H1 (cell line): ENCODE measurements around the gene EIF2S3B. TPM values are rescaled to one million over a fixed set of nuclear protein-coding genes. Genes with fewer than 3 reads are reported as not detected.

ENCODE experiments used
- CTCF ChIA-PET: fragments of 300-600 bp; sonication (Branson Sonifier 250); formaldehyde crosslinking; loops from one replicate; lab custom pipeline; 2021; ENCODE audit not compliant: partially characterized antibody; lab: Charles Lee
- POLR2A ChIA-PET: fragments of 300-600 bp; sonication (Branson Sonifier 250); formaldehyde crosslinking; loops from one replicate; lab custom pipeline; 2021; ENCODE audit warnings: inconsistent platforms; ENCODE audit not compliant: partially characterized antibody; lab: Charles Lee
- DNase-seq, 2 experiments: peaks; one replicate each; pipeline versions ENCODE4 v3.0.0 to v3.0.0-alpha.2; 2010 to 2022; ENCODE audit warnings: low spot score in 2 of 2, low read depth in 1 of 2, mixed read lengths in 1 of 2
- FAIRE-seq: peaks from 2 replicates; lab custom pipeline; 2011; peaks lifted over from hg19 to GRCh38; lab: Jason Lieb, UNC
- H2AFZ ChIP-seq: 2 replicates; pipeline ENCODE4 v1.8.1; 2012; ENCODE audit warnings: low read length, inconsistent platforms
- H2AK5ac ChIP-seq: 2 replicates; pipeline ENCODE4 v1.6.1; 2013; ENCODE audit warnings: low read depth, low read length
- H2BK120ac ChIP-seq: replicated peaks from 2 replicates; pipeline ENCODE3; 2013; ENCODE audit warnings: low read depth, low read length, inconsistent platforms
- H2BK12ac ChIP-seq: 2 replicates; pipeline ENCODE4 v1.6.1; 2013; ENCODE audit warnings: low read depth, low read length
- H2BK15ac ChIP-seq: 2 replicates; pipeline ENCODE4 v1.6.1; 2013; ENCODE audit warnings: low read length
- H2BK20ac ChIP-seq: 2 replicates; pipeline ENCODE4 v1.6.1; 2013; ENCODE audit warnings: low read length
- H2BK5ac ChIP-seq: 2 replicates; pipeline ENCODE4 v1.6.1; 2013; ENCODE audit warnings: low read depth, low read length
- H3K14ac ChIP-seq: 2 replicates; pipeline ENCODE4 v1.6.1; 2013; ENCODE audit warnings: inconsistent platforms; ENCODE audit not compliant: insufficient read length
- H3K18ac ChIP-seq: 2 replicates; pipeline ENCODE4 v1.6.1; 2013; ENCODE audit warnings: low read length; ENCODE audit errors: extremely low read depth
- H3K23ac ChIP-seq: 2 replicates; pipeline ENCODE4 v1.6.1; 2013; ENCODE audit warnings: inconsistent platforms; ENCODE audit not compliant: insufficient read length
- H3K23me2 ChIP-seq: 2 replicates; pipeline ENCODE4 v1.6.1; 2013; ENCODE audit warnings: low read depth, low read length
- H3K27ac ChIP-seq: 2 replicates; pipeline ENCODE4 v1.6.1; 2011; ENCODE audit warnings: low read depth, low read length, inconsistent platforms
- H3K27me3 ChIP-seq, 4 experiments: replicated peaks in 1 of 4; 1 replicate in 1 of 4; 2 replicates in 3 of 4; pipeline versions ENCODE4 v1.6.1 to v1.8.1; 2011 to 2013; ENCODE audit warnings: low read length in 3 of 4, mild to moderate bottlenecking in 3 of 4, inconsistent platforms in 2 of 4, mixed read lengths in 2 of 4, moderate library complexity in 1 of 4; ENCODE audit not compliant: control insufficient read depth in 3 of 4, insufficient read depth in 3 of 4; ENCODE audit errors: extremely low read depth in 1 of 4
- H3K36me3 ChIP-seq, 4 experiments: 2 replicates each; pipeline versions ENCODE4 v1.6.1 to v1.8.1; 2011 to 2013; ENCODE audit warnings: mild to moderate bottlenecking in 4 of 4, low read length in 3 of 4, moderate library complexity in 2 of 4, control low read depth in 1 of 4, inconsistent platforms in 1 of 4; ENCODE audit not compliant: insufficient read depth in 4 of 4, control insufficient read depth in 2 of 4
- H3K4ac ChIP-seq: replicated peaks from 2 replicates; pipeline ENCODE3; 2013; ENCODE audit warnings: low read length, low read depth, mixed read lengths, inconsistent platforms; ENCODE audit not compliant: insufficient read length
- H3K4me1 ChIP-seq, 4 experiments: replicated peaks in 1 of 4; 1 replicate in 1 of 4; 2 replicates in 3 of 4; pipeline versions ENCODE4 v1.6.1 to v1.8.1; 2011 to 2013; ENCODE audit warnings: low read length in 3 of 4, inconsistent platforms in 2 of 4, mixed read lengths in 1 of 4; ENCODE audit not compliant: insufficient read depth in 4 of 4, control insufficient read depth in 3 of 4
- H3K4me2 ChIP-seq, 2 experiments: 2 replicates each; pipeline versions ENCODE4 v1.6.1 to v1.8.1; 2011 to 2013; ENCODE audit warnings: low read depth in 2 of 2, low read length in 2 of 2, control low read depth in 1 of 2, inconsistent platforms in 1 of 2, mild to moderate bottlenecking in 1 of 2; ENCODE audit not compliant: insufficient read depth in 1 of 2
- H3K4me3 ChIP-seq, 4 experiments: fragments of 200-600, 300-600 bp in 1 of 4; sonication (generic), shearing (Covaris generic), sonication (Bioruptor Twin) in 1 of 4; 2 replicates each; pipeline versions ENCODE4 v1.5.1 to v1.8.1; 2011 to 2016; ENCODE audit warnings: low read length in 4 of 4, low read depth in 3 of 4, control low read depth in 2 of 4, inconsistent platforms in 2 of 4, mild to moderate bottlenecking in 2 of 4, mixed read lengths in 1 of 4, moderate library complexity in 1 of 4; ENCODE audit not compliant: insufficient read depth in 2 of 4; ENCODE audit errors: extremely low read depth in 1 of 4
- H3K56ac ChIP-seq: replicated peaks from 2 replicates; pipeline ENCODE3; 2013; ENCODE audit warnings: low read depth, mild to moderate bottlenecking, mixed read lengths, low read length, inconsistent platforms; ENCODE audit not compliant: insufficient read length
- H3K79me1 ChIP-seq: 2 replicates; pipeline ENCODE4 v1.6.1; 2013; ENCODE audit warnings: low read depth, low read length, control low read depth
- H3K79me2 ChIP-seq, 2 experiments: 2 replicates each; pipeline versions ENCODE4 v1.6.1 to v1.8.1; 2012 to 2013; ENCODE audit warnings: low read length in 2 of 2, mild to moderate bottlenecking in 2 of 2, inconsistent platforms in 1 of 2; ENCODE audit not compliant: insufficient read depth in 2 of 2, control insufficient read depth in 1 of 2
- H3K9ac ChIP-seq, 4 experiments: replicated peaks in 1 of 4; 1 replicate in 1 of 4; 2 replicates in 3 of 4; pipeline versions ENCODE4 v1.6.1 to v1.8.1; 2011 to 2013; ENCODE audit warnings: low read depth in 3 of 4, low read length in 3 of 4, control low read depth in 2 of 4, mild to moderate bottlenecking in 2 of 4, moderate library complexity in 2 of 4, inconsistent platforms in 1 of 4; ENCODE audit errors: extremely low read depth in 1 of 4
- H3K9me3 ChIP-seq, 2 experiments: 2 replicates each; pipeline versions ENCODE4 v1.6.1 to v1.8.1; 2012 to 2013; ENCODE audit warnings: mild to moderate bottlenecking in 2 of 2, moderate library complexity in 2 of 2, control low read depth in 1 of 2, inconsistent platforms in 1 of 2, low read depth in 1 of 2, low read length in 1 of 2, mixed read lengths in 1 of 2; ENCODE audit not compliant: insufficient read depth in 2 of 2
- H4K20me1 ChIP-seq, 2 experiments: replicated peaks in 1 of 2; 2 replicates each; pipeline versions ENCODE3 to v1.8.1; 2011 to 2013; ENCODE audit warnings: inconsistent platforms in 2 of 2, low read length in 2 of 2, mild to moderate bottlenecking in 1 of 2; ENCODE audit not compliant: insufficient read depth in 2 of 2, control insufficient read depth in 1 of 2
- H4K5ac ChIP-seq: 2 replicates; pipeline ENCODE4 v1.6.1; 2013; ENCODE audit warnings: low read length, low read depth, mixed read lengths, inconsistent platforms; ENCODE audit not compliant: insufficient read length
- H4K8ac ChIP-seq: 2 replicates; pipeline ENCODE4 v1.8.0; 2013; ENCODE audit warnings: mild to moderate bottlenecking, moderate library complexity, low read length, inconsistent platforms; ENCODE audit not compliant: insufficient read depth; ENCODE audit errors: extremely low read depth
- H4K91ac ChIP-seq: replicated peaks from 2 replicates; pipeline ENCODE3; 2013; ENCODE audit warnings: low read length, mixed read lengths, inconsistent platforms; ENCODE audit not compliant: insufficient read length
- BRCA1 ChIP-seq: IDR thresholded peaks from 2 replicates; pipeline ENCODE4 v1.6.1; 2012; ENCODE audit warnings: low read depth, low read length, improper control_type of control experiment
- CBX5 ChIP-seq: fragments of 300-800, 300-1000 bp; sonication (generic); IDR thresholded peaks from 2 replicates; pipeline ENCODE4 v1.7.1; 2016; ENCODE audit warnings: antibody characterized with exemption, low read length, low read depth
- FOSL1 ChIP-seq: IDR thresholded peaks from 2 replicates; pipeline ENCODE4 v1.6.1; 2011; ENCODE audit warnings: mild to moderate bottlenecking, low read depth, low read length, moderate library complexity; ENCODE audit not compliant: insufficient read depth
- KDM5A ChIP-seq: fragments of 200-600 bp; IDR thresholded peaks from 2 replicates; pipeline ENCODE4 v1.7.1; 2012; ENCODE audit warnings: mild to moderate bottlenecking, low read length, inconsistent platforms, mixed read lengths
- POU5F1 ChIP-seq: IDR thresholded peaks from 2 replicates; pipeline ENCODE4 v1.6.1; 2011; ENCODE audit warnings: low read depth, mild to moderate bottlenecking, low read length, moderate library complexity
- TCF12 ChIP-seq: IDR thresholded peaks from 2 replicates; pipeline ENCODE4 v1.6.1; 2011; ENCODE audit warnings: low read depth, mild to moderate bottlenecking, low read length
- WGBS, 2 experiments: shearing (Covaris generic) in 1 of 2; methylation state at CpG; one replicate each; pipeline versions ENCODE4 v1.1.6 to v1.1.7; 2013 to 2015; ENCODE audit warnings: low lambda C conversion rate in 2 of 2, mixed read lengths in 2 of 2, inconsistent platforms in 1 of 2, low coverage in 1 of 2, missing lambda C conversion rate in 1 of 2; ENCODE audit not compliant: insufficient replicate concordance in 2 of 2, insufficient coverage in 1 of 2, insufficient read length in 1 of 2; ENCODE audit errors: extremely low coverage in 1 of 2, missing lambda C conversion rate in 1 of 2; 5-methylcytosine and 5-hydroxymethylcytosine counted together
- long read RNA-seq, 2 experiments: library from RNA in 1 of 2; library from capped mRNA in 1 of 2; stranded (forward); transcript quantifications; one replicate each; pipeline ENCODE4 v2.0.0, GENCODE V29; 2021; ENCODE audit warnings: inconsistent platforms in 1 of 2
- polyA minus RNA-seq, 3 experiments: library from RNA; depleted of rRNA, polyadenylated mRNA; stranded (reverse); fragments of >200 nt; gene quantifications; 1 replicate in 2 of 3; 2 replicates in 1 of 3; pipeline ENCODE4 v1.2.3, GENCODE V29; 2011
- polyA plus RNA-seq, 7 experiments: library from polyadenylated mRNA; depleted of rRNA in 3 of 7; stranded (reverse) in 5 of 7; unstranded in 2 of 7; fragments of >200 nt in 5 of 7; fragments of 200-250 nt in 2 of 7; gene quantifications; 1 replicate in 5 of 7; 2 replicates in 1 of 7; 4 replicates in 1 of 7; pipeline versions ENCODE4 v1.2.1 to v1.2.3, GENCODE V29; 2011 to 2013; ENCODE audit warnings: missing spikeins in 2 of 7, mixed read lengths in 2 of 7
- total RNA-seq: library from RNA; stranded (reverse); fragmentation: NEBNext Ultra II Directional; extraction: Animal tissue kit (Norgen Biotek cat#: 25700); gene quantifications from 2 replicates; pipeline ENCODE4 v1.2.1, GENCODE V29; 2021
- TF ChIP-seq, protein P1 (sequence below): IDR thresholded peaks from 2 replicates; pipeline ENCODE4 v1.6.1; 2012; ENCODE audit warnings: low read length, inconsistent platforms
- TF ChIP-seq, protein P2 (sequence below), 3 experiments: IDR thresholded peaks; 1 replicate in 2 of 3; 2 replicates in 1 of 3; pipeline versions ENCODE4 v1.5.1 to v1.6.1; 2011; ENCODE audit warnings: low read length in 3 of 3, mild to moderate bottlenecking in 3 of 3, inconsistent platforms in 2 of 3, low read depth in 1 of 3, moderate library complexity in 1 of 3; ENCODE audit not compliant: insufficient read depth in 1 of 3; ENCODE audit errors: control extremely low read depth in 1 of 3

EIF2S3B gene
- total RNA-seq (5.3 and 6.7 TPM in 2 replicates), polyA plus RNA-seq (2011; rRNA removed) (2.8 and 3.1 TPM in 2 replicates), polyA minus RNA-seq (2011; rRNA and poly(A)+ RNA removed) (15.9 and 22.2 TPM in 2 replicates)
- polyA plus RNA-seq (2011; cell fraction: cytosol; rRNA removed) = 4.4 TPM
- polyA plus RNA-seq (2011; cell fraction: nucleus; rRNA removed) = 4.3 TPM
- 10.5 to 13.4 TPM (median 11.4 TPM) in 4 replicates for polyA plus RNA-seq (2012, experiment 1 of 2)
- polyA plus RNA-seq (2012, experiment 2 of 2) = 4.7 TPM
- polyA plus RNA-seq (2013, experiment 1 of 2) = 4.2 TPM
- 3.9 TPM for polyA plus RNA-seq (2013, experiment 2 of 2)
- polyA minus RNA-seq (2011; cell fraction: cytosol; rRNA and poly(A)+ RNA removed) = 9.2 TPM
- 16.7 TPM for polyA minus RNA-seq (2011; cell fraction: nucleus; rRNA and poly(A)+ RNA removed)
- long read RNA-seq, experiment 1 = 0 reads
- long read RNA-seq, experiment 2 = 0 reads

DNA sequence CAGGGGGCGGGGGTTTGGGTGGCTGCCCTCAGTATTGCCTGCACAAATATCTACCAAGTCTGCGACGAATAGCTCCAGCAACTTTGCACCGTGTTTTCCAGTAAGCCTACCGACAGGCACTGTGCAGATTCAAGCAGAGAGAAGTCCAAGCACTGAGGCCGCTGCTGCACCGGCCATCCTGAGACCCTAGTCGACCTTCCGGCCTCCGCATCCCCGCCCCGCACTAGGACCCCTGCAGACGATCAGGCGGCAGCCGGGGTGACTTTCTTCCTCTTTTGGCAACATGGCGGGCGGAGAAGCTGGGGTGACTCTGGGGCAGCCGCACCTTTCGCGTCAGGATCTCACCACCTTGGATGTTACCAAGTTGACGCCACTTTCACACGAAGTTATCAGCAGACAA lies at the start of gene EIF2S3B:
Gene EIF2S3B, plus strand, starts transcription at position 271 of the 400 bp plus-strand sequence. Its CDS starts 13 bp downstream, at position 284.
- DNase-seq (no peak), FAIRE-seq (no peak)
- Histone ChIP-seq H3K23me2 (no peaks in the 10 kb centered on the region), H4K20me1 (no peaks in the 10 kb centered on the region), H3K23ac (no peak within 1 kb of the TSS), H2AFZ (no peak within 1 kb of the TSS), H4K91ac (no peak within 1 kb of the TSS), H3K9me3 (no peaks in the 10 kb centered on the region; a peak in 1 of 4 replicates), H2BK120ac (no peak within 1 kb of the TSS), H3K79me2 (no peaks in the 10 kb centered on the region), H4K8ac (no peak within 1 kb of the TSS), H3K27ac (no peak within 1 kb of the TSS), H3K27me3 (no peaks in the 10 kb centered on the region), H3K4me2 (no peak within 1 kb of the TSS), H3K79me1 (no peaks in the 10 kb centered on the region), H2AK5ac (no peak within 1 kb of the TSS), H3K18ac (no peak within 1 kb of the TSS), H3K9ac (no peak within 1 kb of the TSS), H4K5ac (no peak within 1 kb of the TSS), H3K4ac (no peak within 1 kb of the TSS), H3K14ac (no peak within 1 kb of the TSS), H3K4me3 (no peak within 1 kb of the TSS), H3K4me1 (no peaks in the 10 kb centered on the region), H2BK5ac (no peak within 1 kb of the TSS), H3K56ac (no peak within 1 kb of the TSS), H3K36me3 (no peaks in the 10 kb centered on the region), H2BK12ac (no peak within 1 kb of the TSS), H2BK20ac (no peak within 1 kb of the TSS), H2BK15ac (no peak within 1 kb of the TSS)
- ChIA-PET CTCF (no interaction called here), POLR2A (interaction anchor here (0.6 kb wide), 1 partner anchor 1312 kb away, joined by 3 read pairs; no protein-coding TSS in a partner anchor)
- 91% methylated on average over 22 of the region's 22 CpGs; no CpG with 5 or more reads in 1 of the 2 experiments for WGBS, 2 experiments
- TF ChIP-seq FOSL1 (no peak), KDM5A (no peak), BRCA1 (no peak), TCF12 (no peak), CBX5 (no peak), POU5F1 (no peak)
- TF ChIP-seq, protein P1, sequence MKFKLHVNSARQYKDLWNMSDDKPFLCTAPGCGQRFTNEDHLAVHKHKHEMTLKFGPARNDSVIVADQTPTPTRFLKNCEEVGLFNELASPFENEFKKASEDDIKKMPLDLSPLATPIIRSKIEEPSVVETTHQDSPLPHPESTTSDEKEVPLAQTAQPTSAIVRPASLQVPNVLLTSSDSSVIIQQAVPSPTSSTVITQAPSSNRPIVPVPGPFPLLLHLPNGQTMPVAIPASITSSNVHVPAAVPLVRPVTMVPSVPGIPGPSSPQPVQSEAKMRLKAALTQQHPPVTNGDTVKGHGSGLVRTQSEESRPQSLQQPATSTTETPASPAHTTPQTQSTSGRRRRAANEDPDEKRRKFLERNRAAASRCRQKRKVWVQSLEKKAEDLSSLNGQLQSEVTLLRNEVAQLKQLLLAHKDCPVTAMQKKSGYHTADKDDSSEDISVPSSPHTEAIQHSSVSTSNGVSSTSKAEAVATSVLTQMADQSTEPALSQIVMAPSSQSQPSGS = no peak
- TF ChIP-seq, protein P2, sequence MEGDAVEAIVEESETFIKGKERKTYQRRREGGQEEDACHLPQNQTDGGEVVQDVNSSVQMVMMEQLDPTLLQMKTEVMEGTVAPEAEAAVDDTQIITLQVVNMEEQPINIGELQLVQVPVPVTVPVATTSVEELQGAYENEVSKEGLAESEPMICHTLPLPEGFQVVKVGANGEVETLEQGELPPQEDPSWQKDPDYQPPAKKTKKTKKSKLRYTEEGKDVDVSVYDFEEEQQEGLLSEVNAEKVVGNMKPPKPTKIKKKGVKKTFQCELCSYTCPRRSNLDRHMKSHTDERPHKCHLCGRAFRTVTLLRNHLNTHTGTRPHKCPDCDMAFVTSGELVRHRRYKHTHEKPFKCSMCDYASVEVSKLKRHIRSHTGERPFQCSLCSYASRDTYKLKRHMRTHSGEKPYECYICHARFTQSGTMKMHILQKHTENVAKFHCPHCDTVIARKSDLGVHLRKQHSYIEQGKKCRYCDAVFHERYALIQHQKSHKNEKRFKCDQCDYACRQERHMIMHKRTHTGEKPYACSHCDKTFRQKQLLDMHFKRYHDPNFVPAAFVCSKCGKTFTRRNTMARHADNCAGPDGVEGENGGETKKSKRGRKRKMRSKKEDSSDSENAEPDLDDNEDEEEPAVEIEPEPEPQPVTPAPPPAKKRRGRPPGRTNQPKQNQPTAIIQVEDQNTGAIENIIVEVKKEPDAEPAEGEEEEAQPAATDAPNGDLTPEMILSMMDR (IDR thresholded peaks at IDR 0.05; ENCODE audit: control extremely low read depth in 1 of 3, insufficient read depth in 1 of 3, low read depth in 1 of 3, low read length in 3 of 3) = no peak
